ENCODE results near the gene MMP3. TPM values are rescaled to one million over a fixed set of nuclear protein-coding genes. Genes with fewer than 3 reads are reported as not detected.

The MMP3 gene
- total RNA-seq, 1 donor from 2014 or later = not detected

DNA sequence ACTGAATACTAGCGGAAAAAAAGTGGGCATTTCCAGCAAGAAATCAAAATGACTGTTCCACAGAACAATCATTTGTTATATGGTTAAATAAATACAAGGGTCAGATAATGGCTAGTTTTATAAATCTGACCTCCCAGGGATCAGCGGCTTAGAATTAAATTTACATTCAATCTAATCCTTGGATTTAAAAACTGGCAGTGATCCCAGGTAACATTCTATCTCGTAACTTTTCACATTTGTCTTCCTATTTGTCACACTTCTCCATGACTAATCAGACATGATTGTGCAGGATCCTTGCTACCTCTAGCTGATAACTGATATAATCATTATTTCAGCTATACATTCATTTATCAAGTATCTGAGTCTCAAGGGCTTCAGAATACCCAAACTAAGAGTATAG, 2.9 kb upstream of the MMP3 start:
- Mint-ChIP-seq H3K4me1 (ENCODE audit: low read depth, unreplicated experiment) (no peaks in the 10 kb centered on the region), H3K4me3 (ENCODE audit: unreplicated experiment) (no peak overlapping the region), H3K27ac (ENCODE audit: unreplicated experiment) (no peak overlapping the region), H3K36me3 (ENCODE audit: unreplicated experiment) (no peaks in the 10 kb centered on the region), H3K9me3 (ENCODE audit: unreplicated experiment) (no peaks in the 10 kb centered on the region), H3K27me3 (ENCODE audit: unreplicated experiment) (no peaks in the 10 kb centered on the region)
- no peak for DNase-seq
- TF ChIP-seq, protein P1, sequence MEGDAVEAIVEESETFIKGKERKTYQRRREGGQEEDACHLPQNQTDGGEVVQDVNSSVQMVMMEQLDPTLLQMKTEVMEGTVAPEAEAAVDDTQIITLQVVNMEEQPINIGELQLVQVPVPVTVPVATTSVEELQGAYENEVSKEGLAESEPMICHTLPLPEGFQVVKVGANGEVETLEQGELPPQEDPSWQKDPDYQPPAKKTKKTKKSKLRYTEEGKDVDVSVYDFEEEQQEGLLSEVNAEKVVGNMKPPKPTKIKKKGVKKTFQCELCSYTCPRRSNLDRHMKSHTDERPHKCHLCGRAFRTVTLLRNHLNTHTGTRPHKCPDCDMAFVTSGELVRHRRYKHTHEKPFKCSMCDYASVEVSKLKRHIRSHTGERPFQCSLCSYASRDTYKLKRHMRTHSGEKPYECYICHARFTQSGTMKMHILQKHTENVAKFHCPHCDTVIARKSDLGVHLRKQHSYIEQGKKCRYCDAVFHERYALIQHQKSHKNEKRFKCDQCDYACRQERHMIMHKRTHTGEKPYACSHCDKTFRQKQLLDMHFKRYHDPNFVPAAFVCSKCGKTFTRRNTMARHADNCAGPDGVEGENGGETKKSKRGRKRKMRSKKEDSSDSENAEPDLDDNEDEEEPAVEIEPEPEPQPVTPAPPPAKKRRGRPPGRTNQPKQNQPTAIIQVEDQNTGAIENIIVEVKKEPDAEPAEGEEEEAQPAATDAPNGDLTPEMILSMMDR (IDR thresholded peaks at IDR 0.05; ENCODE audit: partially characterized antibody, unreplicated experiment) = no peak

DNA sequence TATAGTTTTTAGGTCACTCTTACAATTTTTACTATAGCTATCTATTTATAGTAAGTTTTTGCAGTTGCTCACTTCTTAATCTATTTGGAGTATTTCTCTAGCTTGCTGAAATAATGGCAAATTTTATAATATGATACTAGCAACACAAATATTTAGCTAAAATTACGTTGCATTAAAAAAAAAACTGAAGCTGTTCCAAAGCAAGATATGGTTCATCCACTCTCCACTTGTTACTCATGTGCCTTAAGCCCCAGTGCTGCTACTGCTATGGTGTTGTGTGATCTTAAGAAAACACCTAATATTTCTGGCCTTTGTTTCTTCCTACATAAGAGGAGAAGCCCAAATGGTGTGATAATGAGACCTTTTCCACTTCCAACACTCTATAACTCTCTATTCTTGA, 479 bp downstream of the MMP3 start:
- Mint-ChIP-seq H3K27ac (ENCODE audit: unreplicated experiment) (no peak overlapping the region), H3K27me3 (ENCODE audit: unreplicated experiment) (no peaks in the 10 kb centered on the region), H3K4me3 (ENCODE audit: unreplicated experiment) (no peak overlapping the region), H3K36me3 (ENCODE audit: unreplicated experiment) (no peaks in the 10 kb centered on the region), H3K4me1 (ENCODE audit: low read depth, unreplicated experiment) (peaks cover 6% of the 10 kb centered on the region), H3K9me3 (ENCODE audit: unreplicated experiment) (no peaks in the 10 kb centered on the region)
- TF ChIP-seq, protein P1 (IDR thresholded peaks at IDR 0.05; ENCODE audit: partially characterized antibody, unreplicated experiment) = no peak
- DNase-seq = no peak

DNA sequence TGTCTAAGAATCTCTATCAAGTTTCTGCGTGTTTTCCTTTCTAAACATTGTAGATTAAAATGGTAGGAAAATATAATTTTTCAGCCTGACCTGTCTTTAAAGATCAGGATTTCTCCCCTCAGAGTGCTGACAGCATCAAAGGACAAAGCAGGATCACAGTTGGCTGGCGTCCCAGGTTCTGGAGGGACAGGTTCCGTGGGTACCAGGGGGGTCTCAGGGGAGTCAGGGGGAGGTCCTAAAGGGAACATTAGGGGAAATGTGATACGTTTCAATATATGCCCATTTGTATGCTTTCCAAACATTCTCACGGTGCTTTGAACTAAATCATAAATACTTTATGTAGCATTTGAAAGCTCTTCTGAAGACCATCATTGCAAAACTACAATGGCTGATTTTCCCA, 3.4 kb downstream of the MMP3 start:
- Mint-ChIP-seq H3K4me1 (ENCODE audit: low read depth, unreplicated experiment) (peaks cover 9% of the 10 kb centered on the region), H3K9me3 (ENCODE audit: unreplicated experiment) (no peaks in the 10 kb centered on the region), H3K36me3 (ENCODE audit: unreplicated experiment) (no peaks in the 10 kb centered on the region), H3K4me3 (ENCODE audit: unreplicated experiment) (no peak overlapping the region), H3K27me3 (ENCODE audit: unreplicated experiment) (no peaks in the 10 kb centered on the region), H3K27ac (ENCODE audit: unreplicated experiment) (no peak overlapping the region)
- peak; percentile 40 for DNase-seq
- TF ChIP-seq, protein P1 (IDR thresholded peaks at IDR 0.05; ENCODE audit: partially characterized antibody, unreplicated experiment) = no peak

DNA sequence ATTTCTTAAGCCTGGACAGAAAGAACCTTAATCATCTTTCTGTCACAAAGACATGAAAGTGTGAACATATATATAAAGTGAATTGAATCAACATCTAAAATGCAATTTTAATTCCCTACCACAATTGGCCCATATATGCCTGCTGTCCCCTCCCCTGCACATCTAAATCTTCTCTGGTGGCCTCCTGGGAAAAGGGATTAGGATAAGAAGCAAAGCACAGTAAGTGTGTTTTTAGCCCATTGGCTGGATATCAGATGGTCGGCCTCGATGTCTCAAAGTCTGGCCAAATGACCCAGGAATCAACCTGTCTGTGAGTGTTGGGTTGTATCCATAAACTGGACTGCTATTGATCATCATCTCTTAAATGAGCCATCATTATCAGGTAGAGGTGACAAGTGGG, 5.8 kb downstream of the MMP3 start:
- no peak overlapping the region for H3K27ac Mint-ChIP-seq (ENCODE audit: unreplicated experiment)
- H3K9me3 Mint-ChIP-seq (ENCODE audit: unreplicated experiment) = no peaks in the 10 kb centered on the region
- no peak overlapping the region for H3K4me3 Mint-ChIP-seq (ENCODE audit: unreplicated experiment)
- TF ChIP-seq, protein P1 (IDR thresholded peaks at IDR 0.05; ENCODE audit: partially characterized antibody, unreplicated experiment) = no peak
- DNase-seq = no peak
- peaks cover 9% of the 10 kb centered on the region for H3K4me1 Mint-ChIP-seq (ENCODE audit: low read depth, unreplicated experiment)
- H3K36me3 Mint-ChIP-seq (ENCODE audit: unreplicated experiment) = no peaks in the 10 kb centered on the region
- H3K27me3 Mint-ChIP-seq (ENCODE audit: unreplicated experiment) = no peaks in the 10 kb centered on the region

DNA sequence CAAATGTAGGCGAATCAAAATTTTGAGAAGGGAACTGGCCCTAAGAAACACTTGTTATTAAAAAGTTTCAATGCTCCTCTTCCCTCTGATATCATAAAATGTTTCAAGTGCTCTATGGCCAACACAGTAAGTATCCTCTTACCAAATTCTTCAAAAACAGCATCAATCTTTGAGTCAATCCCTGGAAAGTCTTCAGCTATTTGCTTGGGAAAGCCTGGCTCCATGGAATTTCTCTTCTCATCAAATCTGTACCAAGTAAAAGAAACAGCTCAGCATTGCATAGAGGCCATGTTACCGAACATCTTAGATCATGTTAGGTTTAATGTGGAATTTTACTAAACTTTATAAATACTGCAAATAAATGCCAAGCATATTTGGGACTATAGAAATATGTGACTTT, 6.3 kb downstream of the MMP3 start:
- no peak overlapping the region for H3K4me3 Mint-ChIP-seq (ENCODE audit: unreplicated experiment)
- H3K36me3 Mint-ChIP-seq (ENCODE audit: unreplicated experiment) = no peaks in the 10 kb centered on the region
- no peak overlapping the region for H3K27ac Mint-ChIP-seq (ENCODE audit: unreplicated experiment)
- H3K4me1 Mint-ChIP-seq (ENCODE audit: low read depth, unreplicated experiment) = peaks cover 9% of the 10 kb centered on the region
- no peaks in the 10 kb centered on the region for H3K27me3 Mint-ChIP-seq (ENCODE audit: unreplicated experiment)
- H3K9me3 Mint-ChIP-seq (ENCODE audit: unreplicated experiment) = no peaks in the 10 kb centered on the region
- no peak for DNase-seq
- TF ChIP-seq, protein P1 (IDR thresholded peaks at IDR 0.05; ENCODE audit: partially characterized antibody, unreplicated experiment) = no peak

Measured in glutamatergic neuron (in vitro differentiated cells).